ENCODE results near the gene PHLDA3.
"Not testable (repeated sequence)": the region's sequence is repeated elsewhere in the genome, so short reads cannot be mapped to it uniquely, and the experiment has no call there.

Gene PHLDA3

GRCh38 chr1:201503397-201504176 is 34.6 kb upstream of the PHLDA3 start:
- peak; percentile 72 for DNase-seq (ENCODE audit: low spot score)

- no peak for DNase-seq (ENCODE audit: low spot score)
These were observed 33.5 kb upstream of the PHLDA3 start for GRCh38 chr1:201502511-201502857.

DNA sequence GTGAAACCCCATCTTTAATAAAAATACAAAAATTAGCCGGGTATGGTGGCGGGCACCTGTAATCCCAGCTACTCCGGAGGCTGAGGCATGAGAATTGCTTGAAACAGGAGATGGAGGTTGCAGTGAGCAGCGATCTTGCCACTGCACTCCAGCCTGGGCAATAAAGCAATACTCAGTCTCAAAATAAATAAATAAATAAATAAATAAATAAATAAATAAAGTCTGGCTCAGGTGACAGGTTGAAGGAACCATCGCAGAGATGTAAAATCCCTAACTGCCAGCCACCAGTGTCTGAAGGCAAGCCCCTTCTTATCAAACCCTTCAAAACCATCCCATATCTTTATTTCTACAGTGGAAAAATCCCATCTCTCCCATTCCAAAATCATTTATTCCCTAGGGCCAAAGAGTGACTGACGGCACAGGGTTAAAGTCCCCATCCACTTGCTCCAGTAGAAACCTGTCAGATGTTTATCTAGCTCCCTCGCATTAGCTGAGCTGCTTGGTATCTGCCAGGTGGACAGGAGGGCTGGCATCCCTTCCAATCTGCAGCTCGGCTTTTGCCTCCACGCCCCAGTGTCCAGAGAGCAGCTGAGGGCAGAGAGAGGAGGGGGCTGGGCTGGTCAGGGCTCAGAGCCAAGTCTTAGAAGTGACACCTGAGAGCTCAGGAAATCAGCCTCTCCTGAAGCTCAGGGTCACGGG is 33.0 kb upstream of the PHLDA3 start:
- no peak for DNase-seq (ENCODE audit: low spot score)

- no peak for DNase-seq (ENCODE audit: low spot score)
These were observed 32.2 kb upstream of the PHLDA3 start for GRCh38 chr1:201501144-201501543.

DNA sequence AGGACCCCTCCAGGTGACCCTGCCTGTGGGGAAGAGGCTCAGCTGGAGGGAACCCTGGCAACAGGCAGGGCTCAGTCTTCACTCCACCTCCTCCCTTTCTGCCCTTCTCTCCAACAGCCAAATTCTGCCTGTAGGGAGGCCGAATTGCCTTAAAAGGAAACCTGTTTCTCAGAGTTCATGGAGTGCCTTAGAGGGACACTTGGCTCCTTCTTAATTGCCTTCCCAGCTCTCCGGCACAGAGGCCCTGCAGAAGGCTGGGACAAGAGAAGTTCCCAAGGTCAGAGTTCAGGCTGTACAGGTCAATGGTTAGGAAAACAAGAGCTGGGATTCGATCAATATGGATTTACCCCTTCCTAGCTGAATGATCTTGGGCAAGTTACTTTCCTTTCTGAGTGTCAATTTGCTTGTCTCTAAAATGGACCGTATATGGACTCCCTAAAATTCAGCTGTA is 31.7 kb upstream of the PHLDA3 start:
- DNase-seq (ENCODE audit: low spot score) = no peak

- no peak for DNase-seq (ENCODE audit: low spot score)
These were observed 31.0 kb upstream of the PHLDA3 start for GRCh38 chr1:201499795-201500669.

DNA sequence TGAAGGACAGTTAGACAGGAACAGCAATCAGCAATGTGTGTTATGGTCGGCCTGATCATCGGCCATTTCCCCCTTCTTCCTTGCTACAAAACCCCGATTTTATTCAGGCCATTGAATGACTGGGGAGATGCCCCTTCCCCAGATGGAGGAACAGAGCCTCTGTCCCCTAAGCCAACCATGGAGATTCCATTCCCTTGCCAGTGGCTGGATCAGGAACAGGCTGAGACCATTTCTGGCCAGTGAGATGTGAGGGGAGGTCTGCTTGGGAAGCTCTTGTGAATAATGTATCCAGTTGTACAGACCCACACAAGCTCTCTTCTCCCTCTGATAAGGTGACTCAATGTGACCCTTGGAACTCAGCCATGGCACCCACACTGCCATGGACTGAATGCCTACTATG is 30.2 kb upstream of the PHLDA3 start:
- DNase-seq (ENCODE audit: low spot score) = no peak

GRCh38 chr1:201498621-201499020 is 29.6 kb upstream of the PHLDA3 start:
- no peak for DNase-seq (ENCODE audit: low spot score)

DNA sequence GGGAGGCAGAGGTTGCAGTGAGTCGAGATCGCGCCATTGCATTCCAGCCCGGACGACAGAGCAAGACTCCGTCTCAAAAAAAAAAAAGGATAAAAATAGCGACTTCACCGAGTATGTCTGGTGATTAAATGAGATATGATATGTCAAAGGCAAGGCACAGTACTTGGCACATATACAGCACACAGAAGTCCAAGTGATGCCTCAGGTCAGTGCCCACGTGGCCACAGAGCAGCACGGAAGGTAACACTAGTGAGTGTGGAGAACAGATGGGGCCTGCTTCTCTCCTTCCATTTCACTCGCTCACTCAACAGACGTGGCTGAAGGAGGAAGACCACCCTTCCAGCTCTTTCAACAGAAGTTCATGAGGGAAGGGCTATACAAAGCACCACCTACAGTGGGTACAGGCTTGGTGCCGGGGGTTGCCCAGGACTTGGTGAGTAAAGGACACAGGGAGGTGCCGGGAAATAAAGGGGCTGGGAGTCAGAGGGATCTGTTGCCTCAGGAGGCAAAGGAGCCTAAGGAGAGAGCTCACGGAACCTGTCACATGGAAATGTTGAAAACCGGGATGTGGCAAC is 29.0 kb upstream of the PHLDA3 start:
- DNase-seq (ENCODE audit: low spot score) = no peak

GRCh38 chr1:201496296-201496690 is 27.3 kb upstream of the PHLDA3 start:
- DNase-seq (ENCODE audit: low spot score) = no peak

- DNase-seq (ENCODE audit: low spot score) = peak; percentile 95
These were observed 26.7 kb upstream of the PHLDA3 start for GRCh38 chr1:201495551-201496295.

- DNase-seq (ENCODE audit: low spot score) = peak; percentile 70
These were observed 25.0 kb upstream of the PHLDA3 start for GRCh38 chr1:201493757-201494617.

DNA sequence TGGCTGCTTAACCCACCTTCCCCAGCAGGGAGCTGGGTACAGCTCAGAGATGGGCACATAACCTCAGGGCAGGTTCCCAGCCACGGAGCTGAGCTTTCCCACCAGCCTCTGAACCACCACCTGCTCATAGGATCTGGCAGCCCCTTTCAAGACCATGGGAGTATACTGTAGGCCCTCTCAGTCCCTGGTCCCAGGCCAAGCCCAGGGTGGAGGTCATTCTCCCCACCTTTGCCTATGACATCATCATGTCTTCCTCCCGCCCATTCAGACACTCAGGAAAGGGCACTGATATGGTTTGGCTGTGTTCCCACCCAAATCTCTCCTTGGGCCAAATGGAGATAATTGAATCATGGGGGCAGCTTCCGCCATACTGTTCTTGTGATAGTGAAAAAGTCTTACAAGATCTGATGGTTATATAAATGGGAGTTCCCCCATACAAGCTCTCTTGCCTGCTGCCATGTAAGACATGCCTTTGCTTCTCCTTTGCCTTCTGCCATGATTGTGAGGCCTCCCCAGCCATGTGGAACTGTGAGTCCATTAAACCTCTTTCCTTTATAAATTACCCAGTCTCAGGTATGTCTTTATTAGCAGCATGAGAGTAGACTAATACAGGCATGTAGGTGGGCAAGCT is 24.2 kb upstream of the PHLDA3 start:
- not testable (repeated sequence) for DNase-seq (ENCODE audit: low spot score)

DNA sequence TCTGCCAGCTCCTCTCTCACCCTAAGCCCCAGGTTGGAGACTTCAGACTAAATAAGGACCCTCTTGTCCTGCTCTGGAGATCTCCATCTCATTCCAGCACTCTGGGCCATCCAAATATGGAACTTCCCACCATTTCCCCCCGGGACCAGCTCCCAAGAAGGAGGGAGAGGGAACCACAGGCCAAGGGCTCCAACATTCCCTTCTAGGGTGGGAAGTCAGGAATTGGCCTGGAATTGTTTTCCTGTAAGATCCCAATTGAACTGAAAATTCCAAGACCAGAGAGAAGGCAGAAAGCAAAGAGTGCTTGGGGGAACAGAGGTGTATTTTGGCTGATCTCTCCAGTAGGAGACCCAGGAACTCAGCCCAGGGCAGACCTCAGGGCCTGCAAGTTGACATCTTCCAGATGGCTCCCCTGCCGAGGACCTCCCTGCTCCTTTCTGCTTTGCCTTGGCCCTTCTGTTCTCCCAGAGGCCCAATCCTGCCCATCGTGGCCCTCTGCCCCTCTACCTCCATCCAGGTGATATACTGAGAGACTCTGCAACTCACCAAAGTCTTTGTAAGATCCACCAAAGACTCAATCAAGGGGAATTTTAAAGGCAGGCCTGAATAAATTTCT is 23.0 kb upstream of the PHLDA3 start:
- no peak for DNase-seq (ENCODE audit: low spot score)

GRCh38 chr1:201490708-201491131 is 21.7 kb upstream of the PHLDA3 start:
- no peak for DNase-seq (ENCODE audit: low spot score)

DNA sequence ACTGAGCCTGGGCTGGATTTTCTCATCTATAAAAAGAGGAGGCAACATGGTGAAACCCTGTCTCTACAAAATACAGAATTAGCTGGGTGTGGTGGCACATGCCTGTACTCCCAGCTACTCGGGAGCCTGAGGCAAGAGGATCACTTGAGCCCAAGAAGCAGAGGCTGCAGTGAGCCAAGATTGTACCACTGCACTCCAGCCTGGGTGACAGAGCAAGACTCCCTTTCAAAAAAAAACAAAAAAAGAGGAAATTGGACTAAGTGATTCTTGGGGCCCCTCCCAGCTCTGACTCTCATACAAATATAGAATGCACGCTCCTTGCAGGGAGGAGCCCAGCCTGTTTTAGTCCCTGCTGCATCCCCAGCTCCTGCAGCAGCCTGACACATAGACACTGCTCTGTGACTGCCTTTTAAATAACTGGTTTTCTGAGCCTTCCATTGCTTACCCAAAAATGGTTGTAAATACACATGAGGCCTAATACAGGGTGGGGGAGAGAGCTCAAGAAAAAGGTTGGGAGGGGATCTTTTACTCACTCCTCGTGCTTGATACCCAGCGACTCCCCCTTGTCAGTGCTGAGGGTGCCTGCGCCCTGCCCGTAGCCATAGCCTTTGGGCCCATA is 20.8 kb upstream of the PHLDA3 start:
- DNase-seq (ENCODE audit: low spot score) = no peak

- peak; percentile 92 for DNase-seq (ENCODE audit: low spot score)
These were observed 20.0 kb upstream of the PHLDA3 start for GRCh38 chr1:201488830-201489589.

- DNase-seq (ENCODE audit: low spot score) = no peak
These were observed 18.8 kb upstream of the PHLDA3 start for GRCh38 chr1:201487742-201488141.

All from COLO829 (cell line).